GM19455 (cell line): Measurements from ENCODE around the gene ABCG5.
A peak's percentile ranks its signal among the peaks of the same experiment; 100 is the strongest.

Experiments
- ATAC-seq: cut with Tn5 transposase; IDR thresholded peaks from one replicate; pipeline ENCODE4 v1.9.1; 2021; ENCODE audit not compliant: unreplicated experiment

ABCG5 gene

DNA sequence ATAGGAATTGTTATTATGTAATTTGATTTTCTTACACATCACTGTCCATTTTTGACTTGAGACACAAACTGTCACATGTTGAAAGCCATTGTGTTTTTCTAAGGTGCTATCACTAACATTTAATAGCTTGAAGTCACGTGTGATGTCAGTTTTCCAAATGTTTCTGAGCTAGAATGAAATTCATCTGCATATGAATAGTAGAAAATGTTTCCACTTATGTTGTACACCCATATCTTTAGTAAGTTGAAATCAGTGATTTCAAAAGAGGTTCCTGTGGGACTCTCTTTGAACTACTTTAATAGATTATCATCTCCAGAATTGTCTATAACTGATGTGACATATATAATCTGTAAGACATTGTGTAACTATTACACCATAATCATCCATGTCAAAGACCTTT is 27.8 kb downstream of the ABCG5 start:
- no peak for ATAC-seq

DNA sequence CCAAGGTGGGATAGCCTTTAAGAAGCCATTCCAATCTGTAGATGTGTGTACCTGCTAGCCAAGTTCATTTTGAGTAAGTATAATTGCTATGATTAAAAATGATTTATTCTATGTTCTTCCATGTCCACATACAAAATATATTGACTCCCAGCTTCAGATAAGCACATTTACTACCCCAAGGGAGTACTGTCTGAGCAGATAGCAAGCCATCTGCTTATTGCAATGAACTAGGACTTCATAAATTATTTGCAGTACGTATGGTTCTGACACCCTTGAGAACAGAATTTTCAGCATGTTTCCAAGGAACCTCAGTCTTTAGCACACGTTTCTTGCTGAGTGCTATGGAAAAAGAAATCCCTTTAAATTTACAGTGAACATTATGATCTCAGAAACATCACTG is 28.2 kb downstream of the ABCG5 start:
- no peak for ATAC-seq

DNA sequence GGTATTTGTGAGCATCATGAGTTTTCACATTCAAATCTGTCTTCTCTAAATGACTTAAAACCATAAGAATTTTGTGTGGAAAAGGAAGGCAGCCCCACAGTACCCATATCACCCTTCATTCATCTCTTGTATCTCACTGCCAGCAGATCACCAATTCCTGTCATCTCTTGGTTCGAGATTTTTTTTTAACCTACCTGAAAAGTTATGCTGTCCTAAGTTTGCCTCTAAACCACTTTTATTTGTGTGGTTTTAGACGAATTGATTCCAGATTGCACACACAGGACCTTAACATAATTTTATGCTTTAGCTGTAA is 32.0 kb downstream of the ABCG5 start:
- ATAC-seq = no peak

DNA sequence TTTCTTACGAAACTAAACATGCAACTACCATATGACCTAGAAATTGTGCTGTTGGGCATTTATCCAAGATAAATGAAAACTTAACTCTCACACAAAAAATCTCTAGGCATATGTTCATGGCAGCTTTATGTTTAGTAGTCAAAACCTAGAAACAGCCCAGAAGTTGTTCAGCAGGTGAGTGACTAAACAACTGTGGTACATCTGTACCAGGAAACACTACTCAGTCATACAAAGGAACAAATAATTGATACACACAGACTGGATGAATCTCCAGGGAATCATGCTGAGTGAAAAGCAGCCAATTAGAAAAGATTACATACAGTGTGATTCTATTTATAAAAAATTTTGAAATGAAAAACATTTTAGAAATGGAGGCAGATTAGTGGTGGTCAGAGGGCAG is 35.5 kb downstream of the ABCG5 start:
- no peak for ATAC-seq

DNA sequence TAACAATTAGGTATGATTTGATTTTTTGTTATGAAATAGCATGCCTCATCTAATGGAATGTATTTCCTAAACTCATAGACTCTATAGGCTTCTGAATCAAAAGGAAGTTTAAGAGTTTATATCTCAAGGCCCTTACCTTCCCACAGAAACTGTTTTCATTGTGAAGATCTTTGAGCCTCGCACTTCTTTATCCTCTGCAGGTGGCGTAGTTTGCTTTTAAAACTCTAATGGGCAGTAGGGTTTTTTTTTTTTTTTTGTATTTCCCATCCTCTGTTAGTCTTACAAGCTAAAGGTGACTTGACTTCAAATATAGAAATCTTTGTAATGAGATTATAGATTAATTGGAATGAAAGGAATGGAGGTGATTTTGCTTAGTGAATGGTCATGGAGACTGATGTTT is 36.5 kb downstream of the ABCG5 start:
- no peak for ATAC-seq

DNA sequence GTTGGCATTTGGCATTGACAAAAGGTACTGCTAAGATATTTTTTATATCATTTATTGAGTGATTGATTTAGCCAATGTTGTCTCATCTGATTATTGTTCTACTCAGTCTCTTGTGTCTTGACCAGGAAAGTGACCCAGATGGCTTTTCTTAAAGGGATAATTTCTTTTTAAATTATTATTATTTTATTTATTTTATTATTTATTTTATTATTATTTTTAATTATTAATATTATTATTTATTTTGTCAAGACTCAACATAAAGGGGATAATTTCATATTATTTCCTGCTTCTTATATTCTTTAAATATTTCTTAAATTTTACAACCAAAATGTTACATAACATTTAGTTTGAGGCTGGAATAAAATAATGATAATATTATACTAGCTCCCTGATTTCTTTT is 37.7 kb downstream of the ABCG5 start:
- ATAC-seq = no peak

DNA sequence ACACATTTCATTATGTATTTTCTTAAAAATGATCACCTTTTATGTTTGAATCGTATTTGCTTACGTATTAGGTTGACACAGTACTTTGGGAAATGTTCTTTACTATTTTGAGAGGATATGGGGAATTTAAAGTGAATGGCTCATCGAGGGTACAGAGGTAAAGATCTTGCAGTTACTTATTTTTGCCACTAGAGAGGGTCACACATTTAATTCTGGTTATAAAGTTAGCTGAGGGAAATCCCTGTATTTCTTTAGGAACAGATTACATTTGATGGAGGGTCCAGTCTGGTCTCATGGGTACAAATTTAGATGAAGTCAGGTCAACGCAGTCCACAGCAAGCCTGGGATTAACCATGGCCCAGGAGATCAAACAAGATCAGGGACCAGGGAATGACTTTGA is 40.3 kb downstream of the ABCG5 start:
- ATAC-seq = no peak

DNA sequence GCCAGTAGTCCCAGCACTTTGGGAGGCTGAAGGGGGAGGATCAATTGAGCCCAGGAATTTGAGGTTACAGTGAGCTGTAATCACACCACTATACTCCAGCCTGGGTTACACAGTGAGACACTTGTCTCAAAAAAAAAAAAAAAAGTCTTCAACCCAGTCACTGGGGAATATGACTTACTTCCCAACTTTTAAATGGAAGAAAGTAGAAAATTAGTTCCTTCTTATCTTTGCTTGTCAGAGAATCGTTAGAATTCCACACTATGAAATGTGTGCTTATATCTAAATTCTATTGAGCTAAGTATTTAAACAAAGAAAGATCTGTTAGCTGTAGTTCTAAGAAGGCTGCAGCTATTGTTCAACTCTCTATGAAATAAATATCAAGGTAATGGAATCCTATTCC is 42.4 kb downstream of the ABCG5 start:
- ATAC-seq = no peak

DNA sequence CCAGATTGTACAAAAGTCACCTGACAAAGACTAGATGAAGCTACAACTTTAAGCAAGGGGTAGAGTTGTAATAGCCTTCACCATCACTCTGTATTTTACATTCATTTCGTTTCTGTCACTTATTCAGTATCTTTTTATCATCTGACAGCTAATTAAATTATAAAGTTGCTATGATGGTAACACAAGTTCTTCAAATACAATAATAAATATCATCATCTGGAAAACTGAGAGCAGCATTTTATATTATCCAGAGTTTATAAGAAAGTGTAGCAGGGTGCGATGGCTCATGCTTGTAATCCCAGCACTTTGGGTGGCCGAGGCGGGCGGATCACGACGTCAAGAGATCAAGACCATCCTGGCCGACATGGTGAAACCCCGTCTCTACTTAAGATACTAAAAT is 43.7 kb downstream of the ABCG5 start:
- ATAC-seq = no peak

DNA sequence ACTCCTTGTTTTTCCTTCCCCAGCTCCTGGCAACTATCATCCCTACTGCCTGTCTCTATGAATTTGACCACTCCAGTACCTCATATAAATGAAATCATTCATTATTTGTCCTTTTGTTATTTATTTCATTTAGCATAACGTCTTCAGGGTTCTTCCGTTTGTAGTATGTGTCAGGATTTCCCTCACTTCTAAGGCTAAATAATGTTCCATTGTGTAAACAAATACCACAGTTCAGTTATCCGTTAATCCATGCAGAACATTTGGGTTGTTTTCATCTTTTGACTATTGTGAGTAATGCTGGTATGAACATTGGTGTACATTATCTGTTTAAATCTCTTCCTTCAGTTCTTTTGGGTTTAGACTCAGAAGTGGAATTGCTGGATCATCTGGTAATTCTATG is 46.0 kb downstream of the ABCG5 start:
- ATAC-seq = no peak

DNA sequence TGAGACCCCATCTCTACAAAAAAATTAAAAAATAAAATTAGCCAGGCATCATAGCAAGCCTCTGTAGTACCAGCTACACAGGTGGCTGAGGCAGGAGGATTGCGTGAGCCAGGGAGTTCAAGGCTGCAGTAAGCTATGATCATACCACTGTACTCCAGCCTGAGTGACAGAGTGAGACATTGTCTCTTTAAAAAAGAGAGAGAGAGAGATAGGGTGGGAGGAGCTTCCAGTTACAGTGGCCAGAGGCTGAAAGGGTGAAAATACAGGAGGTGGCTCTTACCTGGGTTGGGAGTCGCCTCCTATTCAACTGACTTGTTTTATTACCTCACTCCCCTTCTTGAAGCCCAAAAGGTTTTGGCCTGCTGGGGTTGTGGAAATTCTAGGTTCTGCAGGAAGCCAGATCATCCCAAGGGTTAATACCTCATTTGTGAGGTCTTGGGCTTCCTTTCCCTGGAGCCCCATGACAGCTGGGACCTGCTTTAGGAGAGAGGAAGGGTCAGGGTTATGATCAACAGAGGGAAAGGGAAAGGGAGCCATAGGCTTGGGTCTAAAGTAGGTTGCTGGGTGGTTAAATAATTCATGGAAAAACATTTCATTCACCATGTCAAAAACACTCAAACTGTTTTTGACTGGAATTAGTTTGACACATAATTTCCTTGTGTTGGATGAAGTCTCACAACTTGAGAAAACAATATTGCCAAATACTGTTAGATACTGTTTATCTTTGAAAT is 47.4 kb downstream of the ABCG5 start:
- no peak for ATAC-seq

DNA sequence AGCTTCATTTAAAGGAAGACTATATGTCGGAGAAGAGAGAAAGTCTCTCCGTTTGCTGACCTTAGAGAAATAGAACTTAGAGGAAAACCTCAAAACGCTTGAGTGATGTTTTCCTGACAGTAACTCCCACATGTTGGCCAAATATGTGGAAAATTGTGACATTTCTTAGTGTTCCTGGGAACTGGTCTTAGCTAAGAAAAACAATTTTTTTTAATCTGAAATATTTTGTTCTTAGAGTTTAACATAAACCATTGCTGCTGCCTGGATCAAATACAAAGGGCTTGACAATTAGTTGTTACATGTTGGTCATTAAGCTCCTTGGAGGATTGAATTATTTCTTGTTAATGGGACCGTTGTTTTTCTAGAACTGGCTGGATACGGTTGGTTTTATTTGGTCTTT is 48.5 kb downstream of the ABCG5 start:
- no peak for ATAC-seq

DNA sequence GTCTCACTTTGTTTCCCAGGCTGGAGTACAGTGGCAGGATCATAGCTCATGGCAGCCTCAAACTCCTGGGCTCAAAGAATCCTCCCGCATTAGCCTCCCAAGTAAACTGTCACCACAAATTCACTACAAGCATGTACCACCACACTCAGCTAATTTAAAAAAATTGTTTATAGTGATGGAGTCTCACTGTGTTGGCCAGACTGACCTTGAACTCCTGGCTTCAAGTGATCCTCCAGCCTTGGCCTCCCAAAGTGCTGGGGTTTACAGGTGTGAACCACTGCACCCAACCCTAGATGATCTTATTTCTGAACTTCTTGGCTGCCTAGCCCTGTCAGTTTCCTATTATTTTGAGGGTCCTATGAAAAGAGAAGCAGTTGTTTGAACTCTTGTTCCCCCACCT is 50.0 kb downstream of the ABCG5 start:
- ATAC-seq = no peak

DNA sequence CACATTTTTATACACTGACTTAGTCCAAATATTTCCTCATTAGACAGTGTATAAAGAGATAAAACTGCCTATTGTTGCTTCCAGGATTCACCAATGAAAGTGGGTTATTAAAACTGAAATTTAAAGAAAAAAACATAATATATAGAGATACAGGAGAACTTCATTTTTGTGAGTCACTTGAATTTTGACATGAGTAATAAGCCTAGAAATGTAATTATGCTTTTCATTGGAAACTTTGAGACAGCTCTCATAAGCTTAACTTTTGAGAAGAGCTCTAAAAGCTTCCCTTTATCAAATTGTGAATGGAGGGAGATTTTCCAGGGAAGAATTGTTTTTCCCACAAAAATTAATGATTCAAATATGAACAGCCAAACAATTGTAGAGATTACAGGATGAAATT is 50.7 kb downstream of the ABCG5 start:
- ATAC-seq = no peak

DNA sequence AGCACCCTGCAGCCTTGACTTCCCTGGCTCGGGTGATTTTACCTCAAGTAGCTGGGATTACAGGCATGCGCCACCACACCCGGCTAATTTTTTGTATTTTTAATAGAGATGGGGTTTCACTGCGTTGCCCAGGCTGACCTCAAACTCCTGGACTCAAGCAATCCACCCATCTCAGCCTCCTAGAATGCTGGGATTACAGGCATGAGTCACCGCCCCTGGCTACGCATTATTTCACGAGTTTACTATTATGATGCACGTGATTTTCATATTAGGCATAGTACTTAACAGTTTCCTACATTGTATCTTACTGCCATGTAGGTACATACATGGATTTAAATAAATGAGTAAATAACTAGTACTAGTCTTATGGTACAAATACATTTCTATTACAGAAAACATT is 60.4 kb downstream of the ABCG5 start:
- no peak for ATAC-seq

DNA sequence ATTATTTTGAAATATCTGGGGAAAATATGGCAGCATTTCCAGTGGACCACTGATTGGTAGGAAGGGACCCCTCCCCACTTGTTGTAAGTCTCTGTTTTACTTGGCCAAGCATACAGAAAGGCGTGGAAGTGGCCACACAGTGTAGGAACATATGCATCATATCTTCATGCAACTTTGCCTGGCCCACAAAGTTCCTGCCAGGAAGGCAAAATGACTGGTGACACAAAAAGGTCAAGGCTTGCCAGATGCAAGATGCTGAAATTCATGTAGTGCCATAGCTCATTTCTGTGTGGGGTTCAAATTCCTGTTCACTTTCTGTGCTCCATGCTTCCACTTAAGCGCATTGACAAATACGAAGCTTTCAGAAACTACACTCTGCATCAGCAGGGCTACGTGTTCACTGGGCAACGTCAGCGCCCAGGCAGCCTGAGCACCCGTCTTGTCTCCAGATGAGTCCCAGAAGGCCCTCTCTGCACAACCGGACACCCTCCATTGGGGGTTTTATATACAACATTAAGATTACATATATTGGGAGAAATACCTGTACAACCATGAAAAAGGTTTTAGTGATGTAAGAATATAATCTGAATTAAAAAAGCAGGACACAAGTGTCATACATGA is 61.2 kb downstream of the ABCG5 start:
- no peak for ATAC-seq

DNA sequence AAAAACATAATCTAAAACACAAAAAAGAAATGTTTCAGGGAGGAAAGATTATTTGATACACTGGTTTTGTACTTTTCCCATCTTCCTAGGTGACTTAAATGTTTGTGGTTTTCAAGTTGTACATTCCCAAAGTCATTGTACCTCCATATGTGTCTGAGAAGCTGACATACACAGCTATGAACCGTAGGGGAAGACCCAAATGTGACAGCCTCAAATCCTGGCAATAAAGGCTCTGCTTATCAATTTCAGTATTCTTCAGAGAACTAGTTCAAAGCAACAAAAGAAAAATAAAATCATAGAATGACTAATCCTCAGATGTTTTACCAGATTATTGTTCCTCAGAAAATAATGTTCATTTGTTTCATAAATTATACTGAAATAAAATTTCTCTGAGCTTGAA is 62.3 kb downstream of the ABCG5 start:
- no peak for ATAC-seq

DNA sequence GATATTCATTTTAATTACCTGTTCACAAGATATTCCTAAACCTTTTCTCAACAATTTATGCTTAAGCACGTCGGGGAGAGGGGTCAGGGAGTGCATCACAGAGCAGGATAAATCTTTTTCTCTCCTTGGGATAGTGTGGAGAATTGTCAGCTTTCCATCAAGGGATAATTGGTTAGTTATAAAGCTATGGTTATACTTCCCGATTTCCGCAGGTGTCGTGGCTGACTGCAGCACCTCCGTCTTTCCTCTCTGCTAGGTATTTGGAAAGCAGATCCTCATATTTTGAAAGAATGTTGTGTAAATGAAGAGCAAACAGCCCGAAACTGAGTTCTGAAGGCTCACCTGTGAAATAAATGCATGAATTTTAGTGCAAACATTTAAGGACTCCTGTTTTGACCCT is 64.0 kb downstream of the ABCG5 start:
- ATAC-seq = no peak

DNA sequence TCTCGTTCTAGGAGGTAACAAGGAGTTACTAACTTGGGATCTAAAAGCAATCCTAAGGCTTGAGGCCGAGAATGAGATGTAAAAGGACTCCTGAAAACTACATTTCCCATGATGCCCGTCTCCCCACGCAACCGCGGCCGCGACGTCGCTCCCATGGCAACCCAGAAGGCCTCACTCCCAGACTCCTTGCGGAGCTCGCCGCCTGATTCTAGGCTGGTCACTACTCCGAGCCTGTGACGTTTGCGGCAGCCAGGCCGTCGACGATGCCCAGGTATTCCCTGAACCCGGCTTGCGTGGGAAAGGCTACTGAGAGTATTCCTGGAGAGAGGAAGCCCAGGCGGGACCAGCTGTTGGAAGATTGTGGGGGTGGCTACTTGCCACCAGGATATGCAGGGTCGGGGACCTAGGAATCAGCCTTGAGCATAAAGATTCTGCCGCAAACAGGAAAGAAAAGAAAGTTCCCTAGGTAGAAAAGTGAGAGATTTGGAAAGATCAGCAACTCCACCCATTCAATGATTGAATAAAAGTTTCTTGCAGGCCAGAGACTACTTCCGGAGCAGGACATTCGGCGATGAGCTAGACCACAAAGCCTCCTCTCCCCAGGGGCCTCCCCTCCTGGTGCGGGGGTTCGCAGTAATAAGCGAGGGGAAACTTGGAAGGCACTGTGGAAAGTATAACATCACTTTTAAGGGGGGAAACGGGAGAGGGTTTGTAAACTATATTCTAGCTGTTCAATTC is 64.6 kb downstream of the ABCG5 start, which contains the start of gene DYNC2LI1:
Gene DYNC2LI1 (plus strand): TSS at position 164 of the 738 bp plus-strand sequence. CDS start 100 bp downstream, at position 264.
- ATAC-seq = peak; percentile 100

DNA sequence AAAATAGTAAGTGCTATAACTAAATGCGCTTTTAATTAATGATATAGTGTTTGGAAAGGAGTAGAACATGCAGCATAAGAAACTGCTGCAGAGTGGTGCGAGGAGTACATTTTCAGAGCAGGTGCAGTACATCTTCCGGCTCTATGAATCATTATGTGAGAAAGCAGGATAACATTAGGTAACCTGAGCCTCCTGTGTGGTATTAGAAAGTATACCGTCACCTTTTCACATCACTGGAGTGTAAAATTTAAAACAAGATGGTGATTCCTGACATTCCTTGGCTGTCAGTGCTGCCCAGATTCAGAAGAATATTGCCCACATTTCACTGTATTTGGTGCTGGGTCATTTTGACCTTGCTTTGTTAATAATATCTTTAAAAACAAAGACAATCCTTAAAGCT is 72.6 kb downstream of the ABCG5 start:
- ATAC-seq = no peak

DNA sequence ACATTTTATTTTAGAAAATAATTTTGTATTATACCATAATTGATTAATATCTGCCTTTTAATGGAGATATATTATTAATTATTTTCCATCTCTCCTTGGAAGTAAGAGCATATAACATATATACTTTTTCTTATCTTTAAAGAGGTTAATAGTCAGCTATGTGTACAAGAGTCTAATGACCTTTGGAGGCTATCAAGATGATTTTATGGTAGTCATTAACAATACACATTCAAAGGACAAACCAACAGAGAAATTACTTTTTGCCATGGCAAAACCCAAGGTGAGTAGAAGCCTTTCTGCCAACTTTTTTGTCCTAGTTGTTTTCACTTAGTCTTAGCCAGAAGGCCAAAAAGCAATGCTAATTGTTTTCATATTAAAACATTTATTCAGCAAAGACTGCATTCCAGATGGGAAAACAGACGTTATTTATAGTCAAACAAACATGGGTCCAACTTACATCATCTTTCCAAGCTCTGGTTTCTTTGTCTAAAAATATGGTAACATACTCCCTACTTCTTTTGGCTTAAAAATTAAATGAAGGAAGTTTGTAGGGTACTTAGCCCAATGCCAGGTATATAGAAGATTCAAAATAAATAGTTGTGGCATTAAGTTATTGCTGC is 74.4 kb downstream of the ABCG5 start:
- no peak for ATAC-seq

DNA sequence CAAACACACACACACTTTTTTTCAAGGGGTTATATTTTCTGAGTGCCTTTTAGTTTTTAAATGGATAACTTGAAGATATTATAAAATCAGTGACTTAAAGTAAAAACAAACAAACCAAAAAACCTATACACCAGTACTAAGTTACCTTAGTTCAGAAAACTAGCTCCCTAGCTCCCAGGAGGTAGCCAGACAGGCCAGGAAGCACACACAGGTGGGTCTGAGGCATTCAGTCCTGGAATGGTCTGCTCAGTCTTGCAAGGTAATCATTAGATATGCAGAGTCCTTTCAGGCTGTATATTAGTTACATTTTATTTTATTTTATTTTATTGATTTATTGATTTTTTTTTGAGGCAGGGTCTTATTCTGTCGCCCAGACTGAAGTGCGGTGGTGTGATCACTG is 75.5 kb downstream of the ABCG5 start:
- no peak for ATAC-seq
